Measurements from ENCODE around the gene KISS1R.
"Not testable (repeated sequence)": the region's sequence is repeated elsewhere in the genome, so short reads cannot be mapped to it uniquely, and the experiment has no call there.

Gene KISS1R

DNA sequence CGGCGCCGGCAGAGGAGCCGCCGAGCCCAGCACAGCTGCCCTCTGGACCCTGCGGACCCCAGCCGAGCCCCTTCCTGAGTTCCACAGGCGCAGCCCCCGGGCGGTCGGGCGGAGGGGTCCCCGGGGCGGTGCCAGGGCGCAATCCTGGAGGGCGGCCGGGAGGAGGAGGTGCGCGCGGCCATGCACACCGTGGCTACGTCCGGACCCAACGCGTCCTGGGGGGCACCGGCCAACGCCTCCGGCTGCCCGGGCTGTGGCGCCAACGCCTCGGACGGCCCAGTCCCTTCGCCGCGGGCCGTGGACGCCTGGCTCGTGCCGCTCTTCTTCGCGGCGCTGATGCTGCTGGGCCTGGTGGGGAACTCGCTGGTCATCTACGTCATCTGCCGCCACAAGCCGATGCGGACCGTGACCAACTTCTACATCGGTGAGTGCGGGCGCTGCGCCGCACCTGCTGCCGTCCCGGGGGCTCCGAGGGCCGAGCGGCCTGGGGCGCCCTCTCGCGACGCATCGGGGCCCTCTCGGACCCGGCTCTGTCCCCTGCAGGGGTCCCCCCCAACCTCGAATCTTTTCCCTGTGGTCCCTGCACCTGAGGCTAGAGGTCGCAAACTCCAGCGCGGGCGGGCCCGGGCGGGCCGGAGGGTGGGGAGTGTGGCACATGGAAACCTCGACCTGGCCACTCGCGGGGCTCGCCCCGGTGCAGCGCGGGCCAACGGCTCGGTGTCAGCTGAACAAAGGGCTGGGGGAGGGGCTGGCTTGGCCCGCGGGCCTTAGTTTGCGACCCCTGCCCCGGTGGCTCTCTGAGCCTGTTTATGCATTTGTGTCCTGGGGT lies at the start of gene KISS1R:
Gene KISS1R (plus strand): TSS at position 11 of the 829 bp plus-strand sequence. CDS start 170 bp downstream, at position 181.
- DNase-seq (ENCODE audit: low read depth in 2 of 3, low spot score in 1 of 3), result no peak

- no peak for DNase-seq (ENCODE audit: low read depth in 2 of 3, low spot score in 1 of 3)
These were observed 49.2 kb upstream of the KISS1R start for GRCh38 chr19:867855-868457.

GRCh38 chr19:868458-869244 lies 48.5 kb upstream of the KISS1R start:
- no peak for DNase-seq (ENCODE audit: low read depth in 2 of 3, low spot score in 1 of 3)

GRCh38 chr19:869245-870177 lies 47.6 kb upstream of the KISS1R start:
- no peak for DNase-seq (ENCODE audit: low read depth in 2 of 3, low spot score in 1 of 3)

DNA sequence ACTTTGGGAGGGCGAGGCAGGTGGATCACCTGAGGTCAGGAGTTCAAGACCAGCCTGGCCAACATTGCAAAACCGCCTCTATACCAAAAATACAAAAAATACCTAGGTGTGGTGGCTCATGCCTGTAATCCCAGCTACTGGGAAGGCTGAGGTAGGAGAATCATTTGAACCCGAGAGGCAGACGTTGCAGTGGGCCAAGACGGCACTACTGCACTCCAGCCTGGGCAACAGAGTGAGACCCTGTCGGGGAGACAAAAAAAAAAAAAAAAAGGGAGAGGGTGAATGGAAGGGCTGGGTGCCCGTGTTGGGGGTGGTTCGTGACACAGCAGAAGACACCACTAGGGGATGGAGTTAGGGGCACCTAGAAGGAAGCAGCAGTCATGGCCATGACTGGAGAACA lies 46.8 kb upstream of the KISS1R start:
- no peak for DNase-seq (ENCODE audit: low read depth in 2 of 3, low spot score in 1 of 3)

DNA sequence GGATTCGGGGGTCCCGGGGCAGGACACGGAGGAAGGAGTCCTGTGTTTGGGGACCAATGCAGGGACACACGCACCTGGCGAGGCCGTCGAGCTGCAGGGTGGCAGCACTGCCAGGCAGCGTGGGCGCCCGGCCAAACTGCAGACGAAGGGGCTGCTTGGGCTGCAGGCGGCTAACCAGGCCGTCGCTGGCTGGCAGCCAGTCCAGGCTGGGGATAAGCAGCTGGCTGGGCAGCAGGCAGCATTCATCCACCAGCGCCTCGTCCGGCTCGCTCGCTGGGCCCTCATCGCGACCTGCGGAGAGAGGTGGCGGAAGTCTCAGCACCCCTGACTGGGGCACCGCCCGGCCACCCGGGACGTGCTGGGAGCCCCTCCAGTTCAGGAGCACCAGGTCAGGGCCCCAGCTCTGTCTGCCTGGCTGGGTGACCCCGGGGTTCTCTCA lies 46.2 kb upstream of the KISS1R start:
- no peak for DNase-seq (ENCODE audit: low read depth in 2 of 3, low spot score in 1 of 3)

GRCh38 chr19:871446-872265 lies 45.5 kb upstream of the KISS1R start:
- no peak for DNase-seq (ENCODE audit: low read depth in 2 of 3, low spot score in 1 of 3)

GRCh38 chr19:872266-872951 lies 44.7 kb upstream of the KISS1R start:
- DNase-seq (ENCODE audit: low read depth in 2 of 3, low spot score in 1 of 3), result peak; percentile 72 to 77 (median 76)

GRCh38 chr19:873084-873483 lies 44.0 kb upstream of the KISS1R start:
- peak; percentile 54 to 57 (median 56) for DNase-seq (ENCODE audit: low read depth in 2 of 3, low spot score in 1 of 3)

DNA sequence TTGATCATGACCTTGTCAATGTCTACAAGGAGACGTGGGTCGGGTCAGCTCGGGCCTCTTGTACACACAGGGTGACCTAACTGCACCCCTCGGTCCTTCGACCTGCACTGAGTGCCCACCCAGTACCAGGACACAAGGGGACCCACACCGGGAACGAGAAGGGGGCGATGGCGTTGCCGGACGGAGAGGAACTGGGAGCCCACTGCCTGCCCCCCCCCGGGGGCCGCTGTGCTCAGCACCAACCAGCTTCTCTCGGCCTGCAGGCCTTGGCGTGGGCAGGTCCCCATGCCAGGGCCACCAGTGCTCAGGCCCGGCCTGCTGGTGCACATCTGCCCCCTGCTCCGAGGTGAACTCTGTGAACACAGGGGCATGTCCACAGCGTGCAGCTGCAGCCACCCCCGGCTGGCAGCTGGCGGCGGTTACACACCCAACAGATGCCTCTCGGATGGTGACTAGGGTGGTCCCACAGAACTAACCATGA lies 43.5 kb upstream of the KISS1R start:
- no peak for DNase-seq (ENCODE audit: low read depth in 2 of 3, low spot score in 1 of 3)

- no peak for DNase-seq (ENCODE audit: low read depth in 2 of 3, low spot score in 1 of 3)
These were observed 41.8 kb upstream of the KISS1R start for GRCh38 chr19:875265-875879.

GRCh38 chr19:876089-876488 lies 41.0 kb upstream of the KISS1R start:
- no peak for DNase-seq (ENCODE audit: low read depth in 2 of 3, low spot score in 1 of 3)

GRCh38 chr19:876780-877314 lies 40.3 kb upstream of the KISS1R start:
- no peak for DNase-seq (ENCODE audit: low read depth in 2 of 3, low spot score in 1 of 3)

- not testable (repeated sequence) for DNase-seq (ENCODE audit: low read depth in 2 of 3, low spot score in 1 of 3)
These were observed 39.0 kb upstream of the KISS1R start for GRCh38 chr19:877992-878660.

- not testable (repeated sequence) for DNase-seq (ENCODE audit: low read depth in 2 of 3, low spot score in 1 of 3)
These were observed 38.2 kb upstream of the KISS1R start for GRCh38 chr19:878751-879561.

GRCh38 chr19:879711-880438 lies 37.3 kb upstream of the KISS1R start:
- no peak for DNase-seq (ENCODE audit: low read depth in 2 of 3, low spot score in 1 of 3)

Measured in stimulated activated CD4-positive, alpha-beta T cell treated with anti-CD3 and anti-CD28 coated beads, Interleukin-12 subunit alpha, Interleukin-12 subunit beta, amount 100 ng/mL, for 48 hours (primary cell).